GM12891 (cell line): ENCODE results near the gene CNGB1.

Source experiments
- POLR2A ChIP-seq: IDR thresholded peaks from 2 replicates; pipeline ENCODE4 v1.6.1; 2011; ENCODE audit warnings: low read depth, low read length, control low read depth
- POLR2AphosphoS5 ChIP-seq: IDR thresholded peaks from 2 replicates; pipeline ENCODE4 v1.6.1; 2011; ENCODE audit warnings: low read depth, low read length, control low read depth
- TAF1 ChIP-seq: IDR thresholded peaks from 2 replicates; pipeline ENCODE4 v1.6.1; 2011; ENCODE audit warnings: low read depth, low read length, control low read depth

- TF ChIP-seq POLR2A (no peak), TAF1 (no peak), POLR2AphosphoS5 (no peak)
Observed at GRCh38 chr16:57924514-57924913, 46.4 kb downstream of the CNGB1 start.
